ENCODE results near the gene ALKBH6.

Gene ALKBH6

DNA sequence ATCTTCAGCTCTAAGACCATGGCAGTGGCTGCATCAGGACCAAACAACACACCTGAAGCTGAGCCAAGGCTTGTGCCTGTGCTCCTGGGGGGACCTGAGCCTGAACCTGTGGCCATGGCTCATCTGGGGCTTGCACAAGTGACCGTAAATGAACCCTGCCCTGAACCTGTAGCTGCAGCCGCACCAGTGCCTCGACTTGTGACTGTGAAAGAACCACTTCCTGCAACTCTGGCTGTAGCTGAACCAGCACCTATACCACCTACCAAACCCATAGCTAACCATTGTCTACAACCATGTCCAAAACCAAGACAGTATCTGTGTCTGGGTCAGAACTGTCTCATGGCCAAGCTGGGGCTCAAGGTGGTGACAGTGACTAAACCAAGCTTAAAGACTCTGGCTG, 47.2 kb downstream of the ALKBH6 start:
- TF ChIP-seq CTCF (IDR thresholded peaks at IDR 0.05; ENCODE audit: borderline replicate concordance, insufficient read depth, low read depth, low read length) = no peak
- no peak overlapping the region for H3K4me3 ChIP-seq (ENCODE audit: low read depth, low read length)

GRCh38 chr19:35963514-35963913, 50.5 kb downstream of the ALKBH6 start:
- TF ChIP-seq CTCF (IDR thresholded peaks at IDR 0.05; ENCODE audit: borderline replicate concordance, insufficient read depth, low read depth, low read length) = no peak
- H3K4me3 ChIP-seq (ENCODE audit: low read depth, low read length) = no peak overlapping the region

DNA sequence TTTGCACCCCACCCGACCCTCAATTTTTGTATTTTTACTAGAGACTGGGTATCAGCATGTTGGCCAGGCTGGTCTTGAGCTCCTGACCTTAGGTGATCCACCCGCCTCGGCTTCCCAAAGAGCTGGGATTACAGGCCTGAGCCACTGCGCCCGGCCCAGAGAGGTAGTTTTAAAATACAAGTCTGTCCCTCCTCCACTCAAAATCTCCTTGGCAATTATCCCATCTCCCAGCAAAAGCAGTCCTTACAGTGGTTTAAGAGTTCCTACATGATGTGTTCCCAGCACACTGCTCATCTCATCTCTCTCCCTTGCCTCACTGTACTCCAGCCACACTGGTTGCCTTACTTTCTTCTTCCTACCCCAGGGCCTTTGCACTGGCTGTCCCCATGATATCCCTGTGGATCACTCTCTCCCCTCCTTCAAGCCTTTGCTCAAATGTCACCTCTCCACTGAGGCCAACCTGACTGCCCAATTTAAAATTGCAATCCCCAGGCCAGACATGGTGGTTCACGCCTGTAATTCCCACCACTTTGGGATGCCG, 53.5 kb downstream of the ALKBH6 start:
- TF ChIP-seq CTCF (IDR thresholded peaks at IDR 0.05; ENCODE audit: borderline replicate concordance, insufficient read depth, low read depth, low read length) = no peak
- no peak overlapping the region for H3K4me3 ChIP-seq (ENCODE audit: low read depth, low read length)

DNA sequence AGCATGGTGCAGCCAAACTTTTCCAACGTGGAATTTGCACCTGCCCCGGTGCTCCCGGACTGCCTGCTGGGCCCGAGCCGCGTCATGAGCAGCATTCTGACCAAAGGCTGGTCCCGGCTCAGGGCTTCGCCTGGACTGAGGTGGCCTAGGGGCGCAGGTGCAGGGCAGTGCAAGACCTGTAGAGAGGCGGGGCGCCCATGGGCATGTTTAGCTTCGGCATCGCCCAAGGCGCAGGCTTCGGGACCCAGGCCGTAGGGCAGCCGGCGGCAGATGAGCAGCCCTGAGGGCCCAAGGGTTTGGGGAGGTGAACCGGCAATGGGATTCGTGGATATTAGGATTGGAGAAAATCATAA, 54.1 kb downstream of the ALKBH6 start:
- TF ChIP-seq CTCF (IDR thresholded peaks at IDR 0.05; ENCODE audit: borderline replicate concordance, insufficient read depth, low read depth, low read length) = no peak
- no peak overlapping the region for H3K4me3 ChIP-seq (ENCODE audit: low read depth, low read length)
